Bronchus fibroblast of lung (primary cell): Measurements from ENCODE around the gene THOC6. TPM values are rescaled to one million over a fixed set of nuclear protein-coding genes. Genes with fewer than 3 reads are reported as not detected.

ENCODE experiments used
- total RNA-seq: library from RNA; depleted of rRNA; stranded (reverse); fragments of >200 nt; gene quantifications from 2 replicates; pipeline ENCODE4 v1.2.3, GENCODE V29; 2015

THOC6 gene
- total RNA-seq: 39.4 and 46.1 TPM in 2 replicates

DNA sequence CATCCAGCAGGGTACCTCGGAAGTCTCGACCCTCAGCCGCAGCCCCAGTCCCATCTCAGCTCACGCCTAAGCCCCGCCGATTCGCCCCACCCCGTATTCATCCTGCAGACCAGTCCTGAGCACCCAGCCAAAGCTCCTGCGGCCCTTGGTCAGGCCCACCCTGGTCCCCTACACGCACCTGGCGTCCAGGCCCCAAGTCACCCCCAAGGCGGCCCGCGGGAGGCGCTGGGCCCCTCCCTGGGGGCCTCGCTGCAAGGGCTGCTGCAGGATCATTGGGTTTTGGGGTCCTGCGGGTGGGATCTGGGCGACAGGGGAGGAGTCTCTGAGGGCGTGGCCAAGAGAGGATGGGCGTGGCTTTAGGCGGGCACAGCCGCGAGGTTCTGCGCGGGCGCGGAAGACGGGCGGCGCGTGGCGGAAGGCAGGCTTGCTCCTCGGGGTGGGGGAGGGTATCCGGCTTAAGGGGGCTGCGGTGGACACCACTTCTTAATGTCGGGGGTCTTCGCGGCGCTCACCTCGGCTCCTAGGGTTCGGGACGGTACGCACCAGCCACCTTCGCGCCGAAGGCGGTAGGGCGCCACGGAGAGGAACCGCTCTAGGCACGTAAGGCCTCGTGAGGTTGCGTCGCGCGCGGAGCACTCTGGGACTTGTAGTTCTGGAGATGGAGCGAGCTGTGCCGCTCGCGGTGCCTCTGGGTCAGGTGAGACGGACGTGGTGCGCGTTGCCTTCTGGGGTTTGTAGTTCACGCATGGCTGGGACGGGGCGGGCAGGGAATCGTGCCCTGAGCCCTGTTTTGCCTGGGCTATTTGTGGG, at the start of gene THOC6, which contains the start of gene HCFC1R1:
Gene THOC6 (plus strand): TSS at position 367 of the 810 bp plus-strand sequence. CDS start 292 bp downstream, at position 659.
Gene HCFC1R1 (minus strand): TSS at position 274 of the 810 bp plus-strand sequence. CDS start 1 bp downstream, at position 273.

DNA sequence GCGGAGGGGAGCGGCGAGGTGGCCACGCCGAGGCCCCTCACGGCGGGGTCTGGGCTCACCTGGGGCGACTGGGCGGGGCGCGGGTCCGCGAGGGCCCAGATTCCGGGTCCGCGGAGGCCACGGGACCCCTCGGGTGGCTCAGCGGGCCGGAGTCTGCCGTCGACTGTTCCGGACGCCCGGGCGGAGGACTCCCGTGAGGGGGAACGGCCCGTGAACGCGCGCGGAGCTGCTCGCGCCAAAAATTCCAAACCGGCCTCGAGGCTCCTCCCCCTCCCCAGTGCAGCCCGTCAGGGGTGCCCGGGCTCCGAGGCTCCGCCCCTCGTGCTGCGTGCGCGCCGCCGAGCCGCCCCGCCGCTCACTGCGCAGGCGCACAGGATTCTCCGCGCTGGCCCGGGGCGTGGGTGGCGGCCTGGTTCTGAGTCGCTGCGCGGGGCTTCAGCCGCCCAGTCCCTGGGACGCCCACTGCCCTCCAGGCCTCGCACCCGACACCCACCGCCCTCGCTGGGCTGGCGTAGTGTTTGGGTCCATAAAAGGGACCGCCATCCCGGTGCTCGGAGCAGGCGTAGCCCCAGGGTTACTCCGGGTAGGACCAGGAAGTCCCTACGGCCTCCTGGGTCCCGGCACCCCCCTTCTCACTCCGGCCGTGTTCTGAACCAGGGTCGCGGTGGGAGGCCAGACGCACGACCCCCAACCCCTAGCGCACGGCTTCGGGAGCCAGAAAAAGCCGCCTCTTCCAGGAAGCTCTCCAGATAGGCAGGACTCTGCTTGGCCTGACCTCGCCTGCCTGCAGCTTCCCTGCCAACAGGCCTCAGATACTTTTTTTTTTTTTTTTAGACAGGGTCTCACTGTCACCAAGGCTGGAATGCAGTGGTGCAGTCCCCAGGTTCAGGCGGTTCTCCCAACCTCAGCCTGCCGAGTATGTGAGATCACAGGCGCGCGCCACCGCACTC, 43.3 kb upstream of the THOC6 start, which contains the start of gene PKMYT1:
Gene PKMYT1 (minus strand): TSS at position 220 of the 950 bp plus-strand sequence. CDS start 789 bp downstream, outside the sequence.

GRCh38 chr16:3012828-3013420, 10.9 kb upstream of the THOC6 start, which contains the start of gene CLDN9:
TSS of gene CLDN9 (plus strand) at chr16:3012923. CDS start at chr16:3013363, 440 bp downstream.

DNA sequence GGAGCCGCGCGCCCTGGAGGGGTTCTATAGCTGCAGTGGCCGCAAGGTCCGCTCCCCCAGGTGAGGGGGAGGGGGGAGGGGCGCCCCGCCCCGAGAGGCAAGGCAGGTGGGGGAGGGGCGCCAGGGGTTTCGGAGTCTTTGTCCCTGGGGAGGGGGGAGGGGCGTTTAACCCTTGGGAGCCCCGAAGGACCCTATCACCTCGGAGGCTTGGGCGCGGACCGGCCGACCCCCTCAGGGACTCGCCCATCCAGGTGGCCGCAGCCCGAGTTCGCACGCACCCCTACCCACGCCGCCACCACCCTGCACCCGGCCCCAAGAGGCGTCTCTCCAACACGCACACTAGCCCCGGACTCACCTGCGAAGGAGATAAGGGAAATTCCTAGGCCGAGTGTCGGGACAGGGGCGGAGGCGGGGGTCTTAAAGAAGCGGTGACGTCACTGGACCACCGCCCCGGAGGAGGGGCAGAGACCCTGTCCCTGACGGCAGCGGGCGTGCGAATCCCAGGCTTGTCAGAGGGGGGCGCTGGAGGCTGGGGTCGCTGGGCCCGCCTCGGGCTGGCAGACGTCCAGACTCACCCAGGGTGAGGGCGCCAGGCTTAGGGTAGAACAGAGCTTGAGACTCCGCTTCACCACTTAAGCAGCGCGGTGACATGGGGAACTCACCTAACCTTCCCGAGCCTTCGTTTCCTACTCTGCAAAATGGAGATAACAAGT, 5.9 kb upstream of the THOC6 start, which contains the start of gene CLDN6:
Gene CLDN6 (minus strand): TSS at position 390 of the 713 bp plus-strand sequence. CDS start 2,162 bp downstream, outside the sequence.

GRCh38 chr16:3020247-3020603, 3.6 kb upstream of the THOC6 start, which contains the start of gene TNFRSF12A:
TSS of gene TNFRSF12A (plus strand) at chr16:3020368. CDS start at chr16:3020398, 30 bp downstream.

GRCh38 chr16:3036726-3037315, 13.0 kb downstream of the THOC6 start, which contains the start of gene BICDL2:
TSS of gene BICDL2 (minus strand) at chr16:3036944. CDS start at chr16:3035496, 1,448 bp downstream.

DNA sequence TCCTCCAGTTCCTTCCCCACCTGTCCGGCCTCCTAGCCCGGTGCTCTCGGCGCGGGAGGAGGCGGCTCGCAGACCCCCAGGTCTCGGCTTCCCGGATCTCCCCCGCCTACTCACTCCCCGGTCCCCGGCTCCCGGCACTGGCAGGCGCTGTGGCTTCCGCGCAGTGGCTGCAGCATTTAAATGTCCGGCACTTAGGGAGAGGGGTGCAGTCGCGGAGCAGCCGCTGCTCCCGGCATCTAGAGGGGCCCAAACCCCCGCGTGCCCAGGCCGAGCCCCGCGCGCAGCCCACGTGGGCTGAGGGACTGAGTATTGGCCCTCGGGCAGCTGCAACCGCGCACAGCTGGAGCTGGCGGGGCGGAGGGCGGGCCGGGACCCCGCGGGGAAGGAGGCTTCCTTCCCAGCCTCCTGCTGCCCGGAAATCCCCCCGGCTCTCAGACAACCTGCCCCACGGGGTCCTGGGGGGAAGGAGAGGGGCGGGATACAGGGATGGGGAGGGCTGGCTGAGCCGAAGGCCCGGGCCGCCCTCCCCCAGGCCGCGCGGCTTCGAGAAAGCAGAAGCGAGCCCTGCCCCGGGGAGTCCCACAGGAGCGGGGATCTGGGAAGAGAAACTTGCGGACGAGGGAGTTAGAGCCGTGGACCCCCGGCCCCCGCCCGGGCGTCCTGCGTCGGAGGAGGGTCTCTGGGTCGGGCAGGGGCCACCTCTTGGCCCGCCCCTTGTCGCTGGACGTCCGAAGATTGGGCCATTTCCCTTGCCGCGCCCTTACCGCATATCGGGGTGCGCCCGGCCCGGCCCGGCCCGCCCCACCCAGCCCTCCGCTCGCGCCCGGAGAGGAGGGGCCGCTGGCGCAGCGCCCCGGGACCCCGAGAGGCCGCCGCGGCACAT, 22.2 kb downstream of the THOC6 start, which contains the start of gene MMP25:
Gene MMP25 (plus strand): TSS at position 804 of the 883 bp plus-strand sequence. CDS start 357 bp downstream, outside the sequence.

DNA sequence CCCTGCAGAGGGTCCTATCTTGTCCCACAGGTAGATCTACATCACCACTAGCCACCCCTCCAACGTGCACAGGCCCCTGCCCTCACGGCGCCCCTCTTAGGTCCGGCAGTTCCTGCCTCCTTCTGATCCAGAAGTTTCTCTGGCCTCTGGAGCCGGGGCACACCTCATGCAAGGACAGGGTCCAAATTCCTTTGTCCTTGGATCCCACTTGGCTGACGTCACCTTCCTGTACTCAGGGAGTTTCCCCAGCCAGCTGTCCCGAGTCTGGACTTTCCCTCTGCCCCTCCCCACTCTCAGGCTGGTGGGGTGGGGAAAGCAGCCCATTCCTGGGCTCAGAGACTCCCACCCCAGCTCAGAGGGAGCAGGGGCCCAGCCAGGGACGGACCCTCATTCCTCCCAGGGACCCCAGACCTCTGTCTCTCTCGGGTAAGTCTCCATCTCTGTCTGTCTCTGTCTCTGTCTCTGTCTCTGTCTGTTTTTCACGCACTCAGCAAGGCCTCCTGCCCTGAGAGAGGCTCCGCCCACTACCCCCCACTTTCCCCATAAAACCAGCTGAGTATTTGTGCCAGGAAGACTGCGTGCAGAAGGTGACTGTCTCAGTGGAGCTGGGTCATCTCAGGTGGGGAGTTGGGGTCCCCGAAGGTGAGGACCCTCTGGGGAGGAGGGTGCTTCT, 41.4 kb downstream of the THOC6 start, which contains the start of gene IL32:
Gene IL32 (plus strand): TSS at position 572 of the 673 bp plus-strand sequence. CDS start 172 bp downstream, outside the sequence.

Other genes starting within 250 kb of the THOC6 start
- 333 and 369 TPM in 2 replicates for gene ELOB, start 246.8 kb upstream of the THOC6 start, total RNA-seq
- not detected in 2 replicates for gene PRSS33, start 236.5 kb upstream of the THOC6 start, total RNA-seq
- gene PRSS41, start 225.6 kb upstream of the THOC6 start, total RNA-seq: not detected in 2 replicates
- not detected in 2 replicates for gene PRSS21, start 206.8 kb upstream of the THOC6 start, total RNA-seq
- 0.45 and 1.0 TPM in 2 replicates for gene ZG16B, start 193.7 kb upstream of the THOC6 start, total RNA-seq
- not detected in 2 replicates for gene PRSS22, start 165.9 kb upstream of the THOC6 start, total RNA-seq
- 72.8 and 91.0 TPM in 2 replicates for gene FLYWCH2, start 140.8 kb upstream of the THOC6 start, total RNA-seq
- 34.6 and 35.1 TPM in 2 replicates for gene FLYWCH1, start 112.1 kb upstream of the THOC6 start, total RNA-seq
- gene KREMEN2, start 59.8 kb upstream of the THOC6 start, total RNA-seq: 0.15 TPM in 1 of 2 replicates, not detected in the other
- 19.6 and 24.9 TPM in 2 replicates for gene PAQR4, start 54.7 kb upstream of the THOC6 start, total RNA-seq
- gene PKMYT1, start 43.6 kb upstream of the THOC6 start, total RNA-seq: 47.6 and 51.1 TPM in 2 replicates
- gene CLDN9, start 11.1 kb upstream of the THOC6 start, total RNA-seq: not detected in 2 replicates
- gene CLDN6, start 5.9 kb upstream of the THOC6 start, total RNA-seq: 0.15 and 0.17 TPM in 2 replicates
- 376 and 378 TPM in 2 replicates for gene TNFRSF12A, start 3.7 kb upstream of the THOC6 start, total RNA-seq
- gene HCFC1R1, start 93 bp upstream of the THOC6 start, total RNA-seq: 59.5 and 72.5 TPM in 2 replicates
- gene BICDL2, start 12.9 kb downstream of the THOC6 start, total RNA-seq: not detected in 2 replicates
- gene MMP25, start 22.5 kb downstream of the THOC6 start, total RNA-seq: under 0.01 TPM in 2 replicates
- 24.1 and 25.2 TPM in 2 replicates for gene IL32, start 41.6 kb downstream of the THOC6 start, total RNA-seq
- not detected in 2 replicates for gene ZSCAN10, start 75.3 kb downstream of the THOC6 start, total RNA-seq
- 13.8 and 14.6 TPM in 2 replicates for gene ZNF205, start 88.6 kb downstream of the THOC6 start, total RNA-seq
- gene ZNF213, start 111.0 kb downstream of the THOC6 start, total RNA-seq: 4.2 TPM in 2 replicates
- gene OR1F1, start 164.2 kb downstream of the THOC6 start, total RNA-seq: not detected in 2 replicates
- gene ZNF200, start 211.1 kb downstream of the THOC6 start, total RNA-seq: 3.4 and 4.0 TPM in 2 replicates
- not detected in 2 replicates for gene MEFV, start 232.6 kb downstream of the THOC6 start, total RNA-seq